HEK293 (cell line): ENCODE results near the gene EIF4A2.
A peak's percentile ranks its signal among the peaks of the same experiment; 100 is the strongest.
"Not testable (repeated sequence)": the region's sequence is repeated elsewhere in the genome, so short reads cannot be mapped to it uniquely, and the experiment has no call there.

ENCODE experiments used
- CTCF ChIA-PET: fragments of 350-600 bp; formaldehyde crosslinking; extraction: SDS; loops from one replicate; lab custom pipeline; 2021; ENCODE audit warnings: antibody characterized with exemption; lab: Yijun Ruan, JAX
- POLR2A ChIA-PET: fragments of 300-600 bp; formaldehyde crosslinking; extraction: SDS; loops from one replicate; lab custom pipeline; 2020; ENCODE audit warnings: antibody characterized with exemption, inconsistent platforms; lab: Yijun Ruan, JAX
- H3K27ac ChIP-seq: fragments of 200-500 bp; sonication (Bioruptor generic); 2 replicates; pipeline ENCODE4 v1.5.1; 2014; ENCODE audit warnings: low read depth, low read length, control low read depth, inconsistent platforms; ENCODE audit errors: extremely low read depth
- H3K36me3 ChIP-seq, 2 experiments: fragments of 200-500 bp in 1 of 2; sonication (Bioruptor generic) in 1 of 2; 1 replicate in 1 of 2; 2 replicates in 1 of 2; pipeline ENCODE4 v1.5.1; 2014 to 2017; ENCODE audit warnings: inconsistent platforms in 2 of 2, low read length in 2 of 2; ENCODE audit not compliant: control insufficient read depth in 2 of 2, insufficient read depth in 1 of 2
- H3K4me1 ChIP-seq: fragments of 200-500 bp; sonication (Bioruptor generic); 2 replicates; pipeline ENCODE4 v1.5.1; 2014; ENCODE audit warnings: mild to moderate bottlenecking, low read length, inconsistent platforms; ENCODE audit not compliant: control insufficient read depth, insufficient read depth
- H3K4me3 ChIP-seq: 2 replicates; pipeline ENCODE4 v1.5.1; 2011; ENCODE audit warnings: low read depth, mild to moderate bottlenecking, control low read depth, low read length, moderate library complexity
- H3K9me3 ChIP-seq: fragments of 200-500 bp; sonication (Bioruptor generic); 2 replicates; pipeline ENCODE4 v1.5.1; 2014; ENCODE audit warnings: low read depth, low read length, inconsistent platforms; ENCODE audit not compliant: control insufficient read depth, insufficient read depth
- BCL11A ChIP-seq: fragments of 450-650 bp; formaldehyde crosslinking; IDR thresholded peaks from 2 replicates; pipeline ENCODE4 v1.5.1; 2016; ENCODE audit warnings: low read depth, missing biosample characterization, missing genetic modification characterization
- GLIS1 ChIP-seq: fragments of 450-650 bp; formaldehyde crosslinking; IDR thresholded peaks from 2 replicates; pipeline ENCODE4 v1.5.1; 2016; ENCODE audit warnings: missing biosample characterization, missing genetic modification characterization
- HOXA7 ChIP-seq: sonication (generic); formaldehyde crosslinking; IDR thresholded peaks from 2 replicates; pipeline ENCODE4 v1.8.1; 2022; ENCODE audit warnings: missing genetic modification reagents, borderline replicate concordance
- SCRT1 ChIP-seq: fragments of 450-650 bp; formaldehyde crosslinking; IDR thresholded peaks from 2 replicates; pipeline ENCODE4 v1.5.1; 2016; ENCODE audit warnings: missing biosample characterization, missing genetic modification characterization, borderline replicate concordance
- SCRT2 ChIP-seq: fragments of 450-650 bp; formaldehyde crosslinking; IDR thresholded peaks from 2 replicates; pipeline ENCODE4 v1.5.1; 2016; ENCODE audit warnings: missing biosample characterization, missing genetic modification characterization
- ZNF266 ChIP-seq: fragments of 450-650 bp; formaldehyde crosslinking; IDR thresholded peaks from 2 replicates; pipeline ENCODE4 v1.5.1; 2016; ENCODE audit warnings: missing biosample characterization, missing genetic modification characterization, low read depth
- ZNF324 ChIP-seq: fragments of 450-650 bp; formaldehyde crosslinking; IDR thresholded peaks from 2 replicates; pipeline ENCODE4 v1.5.1; 2016; ENCODE audit warnings: missing biosample characterization, missing genetic modification characterization
- ZSCAN23 ChIP-seq: fragments of 450-650 bp; formaldehyde crosslinking; IDR thresholded peaks from 2 replicates; pipeline ENCODE4 v1.5.1; 2016; ENCODE audit warnings: missing biosample characterization, missing genetic modification characterization
- TF ChIP-seq, protein P1 (sequence below): fragments of 450-650 bp; formaldehyde crosslinking; conservative IDR thresholded peaks from 2 replicates; pipeline ENCODE4 v1.5.1; 2016; ENCODE audit warnings: low read depth, missing biosample characterization, missing genetic modification characterization
- TF ChIP-seq, protein P2 (sequence below): fragments of 450-650 bp; formaldehyde crosslinking; optimal IDR thresholded peaks from 2 replicates; pipeline ENCODE3; 2016; ENCODE audit warnings: missing biosample characterization, mild to moderate bottlenecking, missing genetic modification characterization
- TF ChIP-seq, protein P3 (sequence below): fragments of 450-650 bp; formaldehyde crosslinking; IDR thresholded peaks from 2 replicates; pipeline ENCODE4 v1.5.1; 2016; ENCODE audit warnings: missing biosample characterization, missing genetic modification characterization

Gene EIF4A2

GRCh38 chr3:186821429-186822387, 38.3 kb downstream of the EIF4A2 start (continued):
- TF ChIP-seq, protein P1, sequence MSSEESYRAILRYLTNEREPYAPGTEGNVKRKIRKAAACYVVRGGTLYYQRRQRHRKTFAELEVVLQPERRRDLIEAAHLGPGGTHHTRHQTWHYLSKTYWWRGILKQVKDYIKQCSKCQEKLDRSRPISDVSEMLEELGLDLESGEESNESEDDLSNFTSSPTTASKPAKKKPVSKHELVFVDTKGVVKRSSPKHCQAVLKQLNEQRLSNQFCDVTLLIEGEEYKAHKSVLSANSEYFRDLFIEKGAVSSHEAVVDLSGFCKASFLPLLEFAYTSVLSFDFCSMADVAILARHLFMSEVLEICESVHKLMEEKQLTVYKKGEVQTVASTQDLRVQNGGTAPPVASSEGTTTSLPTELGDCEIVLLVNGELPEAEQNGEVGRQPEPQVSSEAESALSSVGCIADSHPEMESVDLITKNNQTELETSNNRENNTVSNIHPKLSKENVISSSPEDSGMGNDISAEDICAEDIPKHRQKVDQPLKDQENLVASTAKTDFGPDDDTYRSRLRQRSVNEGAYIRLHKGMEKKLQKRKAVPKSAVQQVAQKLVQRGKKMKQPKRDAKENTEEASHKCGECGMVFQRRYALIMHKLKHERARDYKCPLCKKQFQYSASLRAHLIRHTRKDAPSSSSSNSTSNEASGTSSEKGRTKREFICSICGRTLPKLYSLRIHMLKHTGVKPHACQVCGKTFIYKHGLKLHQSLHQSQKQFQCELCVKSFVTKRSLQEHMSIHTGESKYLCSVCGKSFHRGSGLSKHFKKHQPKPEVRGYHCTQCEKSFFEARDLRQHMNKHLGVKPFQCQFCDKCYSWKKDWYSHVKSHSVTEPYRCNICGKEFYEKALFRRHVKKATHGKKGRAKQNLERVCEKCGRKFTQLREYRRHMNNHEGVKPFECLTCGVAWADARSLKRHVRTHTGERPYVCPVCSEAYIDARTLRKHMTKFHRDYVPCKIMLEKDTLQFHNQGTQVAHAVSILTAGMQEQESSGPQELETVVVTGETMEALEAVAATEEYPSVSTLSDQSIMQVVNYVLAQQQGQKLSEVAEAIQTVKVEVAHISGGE (tag by site-specific recombination), result no peak
- TF ChIP-seq ZNF266 (tag by site-specific recombination) (no peak), HOXA7 (no peak), ZSCAN23 (no peak), BCL11A (tag by site-specific recombination) (no peak)

- not testable (repeated sequence) for H3K36me3 ChIP-seq, H3K9me3 ChIP-seq
- TF ChIP-seq SCRT2 (tag by site-specific recombination) (peak; percentile 51; the same call in 1 of the 2 replicates), SCRT1 (tag by site-specific recombination) (0 out of 2 replicates have a peak, but pooled peaks have one; percentile 12), GLIS1 (tag by site-specific recombination) (peak; percentile 23; the same call in 1 of the 2 replicates)
- TF ChIP-seq, protein P2, sequence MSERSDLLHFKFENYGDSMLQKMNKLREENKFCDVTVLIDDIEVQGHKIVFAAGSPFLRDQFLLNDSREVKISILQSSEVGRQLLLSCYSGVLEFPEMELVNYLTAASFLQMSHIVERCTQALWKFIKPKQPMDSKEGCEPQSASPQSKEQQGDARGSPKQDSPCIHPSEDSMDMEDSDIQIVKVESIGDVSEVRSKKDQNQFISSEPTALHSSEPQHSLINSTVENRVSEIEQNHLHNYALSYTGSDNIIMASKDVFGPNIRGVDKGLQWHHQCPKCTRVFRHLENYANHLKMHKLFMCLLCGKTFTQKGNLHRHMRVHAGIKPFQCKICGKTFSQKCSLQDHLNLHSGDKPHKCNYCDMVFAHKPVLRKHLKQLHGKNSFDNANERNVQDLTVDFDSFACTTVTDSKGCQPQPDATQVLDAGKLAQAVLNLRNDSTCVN (tag by site-specific recombination), result peak; percentile 4
- TF ChIP-seq, all 188 proteins: peak for 4; not testable (repeated sequence) for 184
- not testable (repeated sequence) for H3K27ac ChIP-seq, H3K4me3 ChIP-seq, H3K4me1 ChIP-seq
- ChIA-PET POLR2A (interaction anchor here (1.5 kb wide), 1 partner anchor 40 kb away, joined by 3 read pairs; no protein-coding TSS in a partner anchor), CTCF (interaction anchor here (0.5 to 2.4 kb wide), 11 partner anchors 13 to 1163 kb away, joined by 3 to 10 read pairs (median 3); partner anchors contain the start of gene RFC4)
These were observed 39.0 kb downstream of the EIF4A2 start for GRCh38 chr3:186822388-186822759.

DNA sequence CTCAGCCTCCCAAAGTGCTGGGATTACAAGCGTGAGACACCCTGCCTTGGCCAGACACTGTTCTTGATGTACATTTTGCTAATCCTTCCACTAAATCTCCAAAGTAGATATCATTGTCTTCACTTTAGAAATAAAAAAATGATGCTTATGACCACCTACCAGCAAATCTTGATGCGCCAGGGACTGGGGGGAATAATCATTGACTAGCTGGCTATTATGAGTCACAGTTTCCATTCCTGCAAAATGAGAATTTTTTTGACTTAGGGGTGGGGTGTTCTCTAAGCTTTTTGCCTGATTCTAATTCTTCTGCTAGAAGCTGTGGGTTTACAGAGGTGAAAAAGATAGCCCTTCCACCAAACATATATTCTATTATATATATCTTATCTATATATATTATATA, 40.0 kb downstream of the EIF4A2 start:
- Histone ChIP-seq H3K36me3 (no peaks in the 10 kb centered on the region), H3K4me1 (no peaks in the 10 kb centered on the region)
- CTCF ChIA-PET, result interaction anchor here (0.6 to 0.7 kb wide), 3 partner anchors 209 to 279 kb away, joined by 3 to 6 read pairs (median 4); partner anchors contain the start of gene CRYGS
- TF ChIP-seq ZNF324 (tag by site-specific recombination), result no peak
- TF ChIP-seq, protein P3, sequence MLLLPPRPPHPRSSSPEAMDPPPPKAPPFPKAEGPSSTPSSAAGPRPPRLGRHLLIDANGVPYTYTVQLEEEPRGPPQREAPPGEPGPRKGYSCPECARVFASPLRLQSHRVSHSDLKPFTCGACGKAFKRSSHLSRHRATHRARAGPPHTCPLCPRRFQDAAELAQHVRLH (tag by site-specific recombination), result no peak
- TF ChIP-seq, all 188 proteins: peak for 0
- Histone ChIP-seq H3K4me3 (no peak overlapping the region), H3K9me3 (no peaks in the 10 kb centered on the region), H3K27ac (no peak overlapping the region)
- POLR2A ChIA-PET, result no interaction called here
